Sigmoid colon (tissue), 7 donors: ENCODE results near the gene CATSPERD. TPM values are rescaled to one million over a fixed set of nuclear protein-coding genes. Genes with fewer than 3 reads are reported as not detected.

Experiments
- DNase-seq: peaks from one replicate; pipeline ENCODE4 v3.0.0-alpha.2; 2019
- H3K27ac ChIP-seq, 4 donors: fragments of 200-600 bp; sonication (generic); one replicate each; pipeline ENCODE4 v1.5.1; 2016 to 2019; ENCODE audit warnings: mild to moderate bottlenecking in 1 of 4
- H3K27me3 ChIP-seq, 3 donors: fragments of 200-600 bp; sonication (generic); one replicate each; pipeline ENCODE4 v1.5.1; 2019; ENCODE audit warnings: mild to moderate bottlenecking in 1 of 3
- H3K36me3 ChIP-seq, 4 donors: fragments of 200-600 bp; sonication (generic); one replicate each; pipeline ENCODE4 v1.5.1; 2016 to 2019
- H3K4me1 ChIP-seq, 4 donors: fragments of 200-600 bp; sonication (generic); one replicate each; pipeline ENCODE4 v1.5.1; 2017 to 2019
- H3K4me3 ChIP-seq, 4 donors: fragments of 200-600 bp; sonication (generic); one replicate each; pipeline ENCODE4 v1.5.1; 2017 to 2019; ENCODE audit warnings: mild to moderate bottlenecking in 2 of 4, moderate library complexity in 1 of 4
- H3K9me3 ChIP-seq, 4 donors: fragments of 200-600 bp in 3 of 4; sonication (generic) in 3 of 4; one replicate each; pipeline versions ENCODE4 v1.5.1 to v1.6.1; 2013 to 2019
- EP300 ChIP-seq, 4 donors: sonication (generic); formaldehyde crosslinking; IDR thresholded peaks; one replicate each; pipeline ENCODE4 v1.6.1; 2017; ENCODE audit warnings: antibody characterized with exemption in 4 of 4
- POLR2A ChIP-seq, 2 donors: fragments of 450-650 bp; IDR thresholded peaks; one replicate each; pipeline ENCODE4 v1.6.1; 2016; ENCODE audit warnings: antibody characterized with exemption in 2 of 2, mild to moderate bottlenecking in 2 of 2, moderate library complexity in 2 of 2
- POLR2AphosphoS5 ChIP-seq, 4 donors: sonication (generic); formaldehyde crosslinking; IDR thresholded peaks; one replicate each; pipeline ENCODE4 v1.6.1; 2017; ENCODE audit warnings: antibody characterized with exemption in 4 of 4
- WGBS, 2 donors: extraction: QIAGEN DNeasy Blood & Tissue Kit; methylation state at CpG; one replicate each; pipeline ENCODE4 v1.1.7; 2013; 5-methylcytosine and 5-hydroxymethylcytosine counted together
- intact Hi-C: fragments of 100-400 bp; cut with DNase I; formaldehyde crosslinking; loops from one replicate; pipeline ENCODE4 v1.15.1; 2023
- polyA plus RNA-seq, 3 donors: library from polyadenylated mRNA; stranded (reverse); fragments of 200-250 nt; gene quantifications; one replicate each; pipeline ENCODE4 v1.2.3, GENCODE V29; 2013
- total RNA-seq, 4 donors: library from RNA; depleted of rRNA; stranded (reverse); fragments of >200 nt; gene quantifications; one replicate each; pipeline ENCODE4 v1.1.0, GENCODE V29; 2016
- TF ChIP-seq, protein P1 (sequence below), 4 experiments: fragments of 450-650 bp in 3 of 4; fragments of 200-600 bp in 1 of 4; IDR thresholded peaks; one replicate each; pipeline ENCODE4 v1.5.1; 2016 to 2019; ENCODE audit warnings: antibody characterized with exemption in 4 of 4, mild to moderate bottlenecking in 3 of 4, moderate library complexity in 2 of 4
- donor health status: healthy with polysubstance abuse.
- donor health status: Bipolar disorder and iron deficiency.
- donor health status: healthy.

Gene CATSPERD
- total and polyA plus RNA-seq, 7 donors, result not detected

- H3K27me3 ChIP-seq, result no peaks in the 10 kb centered on the region
Observed at GRCh38 chr19:5821521-5822180, 101.2 kb downstream of the CATSPERD start.

DNA sequence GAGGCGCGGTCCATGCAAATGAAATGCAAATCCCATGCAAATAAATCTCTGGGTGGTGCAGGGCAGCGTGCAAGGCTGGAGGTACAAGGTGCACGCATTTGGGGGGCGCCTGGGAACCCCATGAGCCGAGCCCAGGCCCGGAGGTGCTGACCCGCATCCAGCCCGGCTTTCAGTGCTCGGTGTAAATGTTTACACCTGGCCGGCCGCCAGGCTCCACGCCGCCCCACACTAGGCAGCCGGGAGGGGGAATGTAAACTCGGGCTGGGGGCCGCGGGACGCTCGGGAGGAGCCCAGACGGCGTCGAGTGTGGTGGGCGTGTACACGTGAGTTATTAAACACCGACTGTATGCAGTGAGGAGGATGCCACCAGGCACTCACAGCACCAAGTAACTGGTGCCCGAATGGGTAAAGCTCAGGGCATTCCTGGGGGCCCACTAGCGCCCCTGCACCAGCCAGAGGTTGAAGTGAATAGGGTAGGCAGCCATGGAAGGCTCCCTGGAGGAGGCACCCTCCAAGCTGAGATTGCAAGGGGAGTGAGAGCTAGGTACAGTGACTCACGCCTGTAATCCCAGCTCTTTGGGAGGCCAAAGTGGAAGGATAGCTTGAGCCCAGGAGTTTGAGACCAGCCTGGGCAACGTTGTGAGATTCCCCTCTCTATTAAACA is 101.9 kb downstream of the CATSPERD start:
- TF ChIP-seq POLR2A (IDR thresholded peaks at IDR 0.05) (no peak), EP300 (IDR thresholded peaks at IDR 0.05) (no peak), POLR2AphosphoS5 (IDR thresholded peaks at IDR 0.05) (no peak)
- TF ChIP-seq, protein P1, sequence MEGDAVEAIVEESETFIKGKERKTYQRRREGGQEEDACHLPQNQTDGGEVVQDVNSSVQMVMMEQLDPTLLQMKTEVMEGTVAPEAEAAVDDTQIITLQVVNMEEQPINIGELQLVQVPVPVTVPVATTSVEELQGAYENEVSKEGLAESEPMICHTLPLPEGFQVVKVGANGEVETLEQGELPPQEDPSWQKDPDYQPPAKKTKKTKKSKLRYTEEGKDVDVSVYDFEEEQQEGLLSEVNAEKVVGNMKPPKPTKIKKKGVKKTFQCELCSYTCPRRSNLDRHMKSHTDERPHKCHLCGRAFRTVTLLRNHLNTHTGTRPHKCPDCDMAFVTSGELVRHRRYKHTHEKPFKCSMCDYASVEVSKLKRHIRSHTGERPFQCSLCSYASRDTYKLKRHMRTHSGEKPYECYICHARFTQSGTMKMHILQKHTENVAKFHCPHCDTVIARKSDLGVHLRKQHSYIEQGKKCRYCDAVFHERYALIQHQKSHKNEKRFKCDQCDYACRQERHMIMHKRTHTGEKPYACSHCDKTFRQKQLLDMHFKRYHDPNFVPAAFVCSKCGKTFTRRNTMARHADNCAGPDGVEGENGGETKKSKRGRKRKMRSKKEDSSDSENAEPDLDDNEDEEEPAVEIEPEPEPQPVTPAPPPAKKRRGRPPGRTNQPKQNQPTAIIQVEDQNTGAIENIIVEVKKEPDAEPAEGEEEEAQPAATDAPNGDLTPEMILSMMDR (IDR thresholded peaks at IDR 0.05), result no peak
- Histone ChIP-seq H3K36me3 (no peaks in the 10 kb centered on the region), H3K4me3 (no peak overlapping the region), H3K9me3 (no peaks in the 10 kb centered on the region), H3K27me3 (no peaks in the 10 kb centered on the region), H3K4me1 (peaks cover 0 to 27% (median 25%) of the 10 kb centered on the region in 4 donors), H3K27ac (peak overlapping the region in 2 of 4 donors; percentile 5 to 18)
- intact Hi-C loops, result no loop called here
- WGBS, 2 donors, result 25 to 51% methylated on average over 30 of the region's 30 CpGs
- DNase-seq, result no peak

More at GRCh38 chr19:5821521-5822180, 101.2 kb downstream of the CATSPERD start:
- 63 to 67% methylated on average over 8 of the region's 8 CpGs for WGBS, 2 donors
- intact Hi-C loops, result no loop called here
- H3K4me3 ChIP-seq, result no peak overlapping the region
- H3K4me1 ChIP-seq, result peaks cover 0 to 20% (median 18%) of the 10 kb centered on the region in 4 donors
- TF ChIP-seq POLR2A (IDR thresholded peaks at IDR 0.05), result no peak
- TF ChIP-seq EP300 (IDR thresholded peaks at IDR 0.05), result no peak
- TF ChIP-seq POLR2AphosphoS5 (IDR thresholded peaks at IDR 0.05), result no peak
- TF ChIP-seq, protein P1 (IDR thresholded peaks at IDR 0.05), result no peak
- H3K27ac ChIP-seq, result no peak overlapping the region
- no peaks in the 10 kb centered on the region for H3K9me3 ChIP-seq
- no peaks in the 10 kb centered on the region for H3K36me3 ChIP-seq
- DNase-seq, result no peak

DNA sequence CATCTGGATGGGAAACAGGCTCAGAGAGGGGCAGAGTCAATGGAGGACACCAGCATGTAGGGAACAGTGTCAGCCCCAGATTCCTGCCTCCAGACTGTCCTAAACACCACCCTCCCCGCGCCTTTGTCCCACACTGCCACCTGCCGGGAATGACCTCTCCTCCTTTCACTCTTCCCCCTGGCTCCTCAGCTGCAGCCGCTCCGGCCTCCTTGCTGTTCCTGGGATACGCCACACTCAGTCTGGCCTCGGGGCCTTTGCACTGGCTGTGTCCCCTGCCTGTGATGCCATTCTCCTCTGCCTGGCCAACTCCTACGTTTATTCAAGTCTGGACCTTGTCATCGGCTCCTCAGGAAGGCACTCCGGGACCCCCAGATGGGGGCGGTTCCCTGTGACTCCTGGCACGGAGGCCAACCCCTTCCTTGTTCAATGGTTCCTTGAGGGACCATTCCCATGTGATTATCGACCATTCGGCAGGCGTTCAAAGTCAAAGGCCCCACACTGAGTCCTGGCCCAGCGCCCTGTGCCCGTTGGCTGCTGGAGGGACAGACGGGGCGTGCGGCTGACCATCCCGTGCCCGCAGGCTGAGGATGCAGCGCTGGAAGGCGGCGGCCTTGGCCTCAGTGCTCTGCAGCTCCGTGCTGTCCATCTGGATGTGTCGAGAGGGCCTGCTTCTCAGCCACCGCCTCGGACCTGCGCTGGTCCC is 103.3 kb downstream of the CATSPERD start:
- 79 to 90% methylated on average over 30 of the region's 30 CpGs for WGBS, 2 donors
- Histone ChIP-seq H3K9me3 (no peaks in the 10 kb centered on the region), H3K27me3 (no peaks in the 10 kb centered on the region), H3K4me3 (no peak overlapping the region), H3K4me1 (peaks cover 0 to 37% (median 34%) of the 10 kb centered on the region in 4 donors), H3K36me3 (no peaks in the 10 kb centered on the region), H3K27ac (no peak overlapping the region)
- DNase-seq, result no peak
- intact Hi-C loops, result no loop called here
- TF ChIP-seq POLR2AphosphoS5 (IDR thresholded peaks at IDR 0.05) (no peak), EP300 (IDR thresholded peaks at IDR 0.05) (no peak), POLR2A (IDR thresholded peaks at IDR 0.05) (no peak)
- TF ChIP-seq, protein P1 (IDR thresholded peaks at IDR 0.05), result no peak

GRCh38 chr19:5824751-5825150 is 104.3 kb downstream of the CATSPERD start:
- Histone ChIP-seq H3K36me3 (no peaks in the 10 kb centered on the region), H3K27ac (no peak overlapping the region), H3K4me1 (peaks cover 0 to 47% (median 44%) of the 10 kb centered on the region in 4 donors), H3K27me3 (peaks cover 0 to 5% (median 0%) of the 10 kb centered on the region in 3 donors), H3K4me3 (no peak overlapping the region), H3K9me3 (no peaks in the 10 kb centered on the region)
- WGBS, 2 donors, result 91 to 94% methylated on average over 10 of the region's 10 CpGs
- TF ChIP-seq POLR2AphosphoS5 (IDR thresholded peaks at IDR 0.05) (no peak), POLR2A (IDR thresholded peaks at IDR 0.05) (no peak), EP300 (IDR thresholded peaks at IDR 0.05) (no peak)
- TF ChIP-seq, protein P1 (IDR thresholded peaks at IDR 0.05), result no peak
- DNase-seq, result no peak
- intact Hi-C loops, result loop anchor here (1.0 kb wide), 1 partner anchor 18 kb away; no protein-coding TSS in a partner anchor
